Central memory CD4-positive, alpha-beta T cell (primary cell): ENCODE results near the gene ADSS1.
A peak's percentile ranks its signal among the peaks of the same experiment; 100 is the strongest.

ENCODE experiments used
- DNase-seq: peaks from one replicate; pipeline ENCODE4 v3.0.0; 2022

The ADSS1 gene

DNA sequence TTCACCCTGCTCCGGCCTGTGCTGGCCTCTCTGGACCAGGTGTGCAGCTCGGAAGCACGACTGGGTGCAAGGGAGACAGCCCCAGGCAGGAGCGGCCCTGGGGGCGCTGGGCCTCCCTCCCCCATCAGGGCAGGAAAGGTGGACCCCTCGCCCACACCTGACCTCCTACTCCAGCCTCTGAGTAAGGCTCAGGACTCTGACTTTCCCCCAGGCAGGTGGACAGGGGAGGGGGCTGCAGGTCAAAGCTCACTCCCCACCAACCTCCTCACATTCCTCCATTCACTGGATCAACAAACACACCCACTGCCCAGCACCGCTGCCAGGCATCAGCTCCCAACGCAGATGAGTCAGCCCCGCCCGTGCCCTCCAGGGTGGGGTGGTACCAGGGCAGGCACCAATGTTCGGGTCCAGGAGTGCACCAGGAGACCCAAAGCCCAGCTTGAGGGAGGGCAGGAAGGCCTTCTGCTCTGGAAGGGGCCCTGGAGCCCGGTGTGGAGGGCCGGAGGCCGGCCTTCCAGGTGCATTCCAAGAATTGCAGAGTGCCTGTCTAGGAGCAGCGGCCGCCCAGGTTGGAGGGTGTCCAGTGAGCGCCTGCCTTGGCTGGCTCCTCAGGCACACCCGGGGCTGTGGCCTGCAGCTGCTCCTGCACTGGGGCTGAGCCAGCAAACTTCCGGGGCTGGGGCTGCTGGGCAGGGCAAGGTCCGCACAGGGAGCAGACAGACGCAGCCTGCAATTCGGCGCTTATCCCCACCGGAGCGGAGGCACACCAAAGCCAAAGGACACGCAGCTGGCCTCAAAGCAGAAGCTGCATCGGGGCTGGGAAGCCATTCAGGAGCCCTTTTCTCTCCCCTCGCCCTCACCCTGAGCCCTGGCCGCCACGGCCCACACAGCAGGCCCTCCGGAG, 36.2 kb upstream of the ADSS1 start:
- DNase-seq, result no peak

DNA sequence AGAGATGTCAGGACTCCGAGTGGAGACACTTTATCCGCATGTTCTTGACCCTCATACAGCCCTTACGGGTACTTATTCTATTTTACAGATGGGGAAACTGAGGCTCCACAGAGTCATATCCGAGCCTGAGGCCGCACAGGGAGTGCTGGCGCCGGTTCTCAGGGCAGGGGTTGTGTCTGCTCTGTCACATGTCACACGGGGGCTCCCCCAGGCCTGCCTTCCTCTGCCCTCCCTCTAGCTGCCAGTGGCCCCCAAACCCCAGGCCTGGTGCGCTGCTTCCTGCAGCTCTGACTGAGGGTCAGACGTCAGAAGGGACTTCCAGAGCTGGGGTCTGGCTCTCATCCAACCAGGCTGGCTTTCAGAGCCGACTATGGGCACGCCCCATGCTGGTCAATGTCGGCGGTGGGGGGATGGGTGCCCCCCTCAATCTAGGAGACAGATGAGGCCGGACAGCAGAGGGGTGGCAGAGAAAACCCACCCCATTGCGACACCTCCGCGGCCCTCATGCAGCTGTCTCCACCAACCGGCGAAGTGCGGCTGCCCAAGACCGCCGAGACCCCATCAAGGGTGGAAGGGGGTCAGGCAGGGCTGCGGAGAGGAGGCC, 35.4 kb upstream of the ADSS1 start:
- no peak for DNase-seq

DNA sequence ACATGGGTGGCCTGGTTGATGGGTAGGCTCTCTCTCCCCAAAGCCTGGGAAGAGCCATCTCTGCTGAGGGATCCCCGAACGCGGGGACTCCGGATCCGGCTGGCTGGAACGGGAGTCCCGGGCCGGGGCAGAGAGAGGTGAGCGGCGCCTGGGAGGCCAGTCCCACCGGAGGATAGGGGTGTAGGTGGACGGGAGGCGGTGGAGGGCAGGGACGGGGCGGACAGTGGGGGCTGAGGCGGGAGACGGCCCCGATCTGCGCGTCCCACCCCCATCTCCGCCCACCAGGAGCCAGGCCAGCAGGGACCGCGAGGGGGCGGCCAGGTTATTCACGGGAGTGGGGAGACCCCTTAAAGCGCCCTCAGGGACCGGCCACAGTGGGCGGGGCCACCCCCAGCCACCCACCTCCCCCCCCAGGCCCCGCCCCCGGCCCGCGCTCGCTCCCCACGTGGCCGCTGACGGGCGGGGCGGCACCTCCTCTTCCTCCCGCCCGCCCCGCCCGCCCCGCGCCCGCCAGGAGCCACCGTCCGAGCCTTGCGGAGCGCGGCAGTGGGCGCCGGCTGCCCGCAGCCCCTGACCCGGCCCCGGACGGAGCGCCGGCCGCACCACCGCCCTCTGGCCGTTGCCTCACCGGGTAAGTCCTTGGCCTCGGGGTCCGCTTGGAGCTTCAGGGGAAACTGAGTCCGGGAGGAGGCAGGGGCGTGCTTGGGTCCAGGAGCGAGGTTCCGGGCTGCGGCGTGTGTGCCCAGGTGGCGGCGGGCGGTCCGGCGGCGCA, 34.7 kb upstream of the ADSS1 start, which contains the start of gene INF2:
INF2 (plus strand) TSS at position 510 of the 772 bp plus-strand sequence. CDS start 11,748 bp downstream, outside the sequence.
- peak; percentile 33 for DNase-seq

- no peak for DNase-seq
These were observed 33.9 kb upstream of the ADSS1 start for GRCh38 chr14:104689881-104690711.

DNA sequence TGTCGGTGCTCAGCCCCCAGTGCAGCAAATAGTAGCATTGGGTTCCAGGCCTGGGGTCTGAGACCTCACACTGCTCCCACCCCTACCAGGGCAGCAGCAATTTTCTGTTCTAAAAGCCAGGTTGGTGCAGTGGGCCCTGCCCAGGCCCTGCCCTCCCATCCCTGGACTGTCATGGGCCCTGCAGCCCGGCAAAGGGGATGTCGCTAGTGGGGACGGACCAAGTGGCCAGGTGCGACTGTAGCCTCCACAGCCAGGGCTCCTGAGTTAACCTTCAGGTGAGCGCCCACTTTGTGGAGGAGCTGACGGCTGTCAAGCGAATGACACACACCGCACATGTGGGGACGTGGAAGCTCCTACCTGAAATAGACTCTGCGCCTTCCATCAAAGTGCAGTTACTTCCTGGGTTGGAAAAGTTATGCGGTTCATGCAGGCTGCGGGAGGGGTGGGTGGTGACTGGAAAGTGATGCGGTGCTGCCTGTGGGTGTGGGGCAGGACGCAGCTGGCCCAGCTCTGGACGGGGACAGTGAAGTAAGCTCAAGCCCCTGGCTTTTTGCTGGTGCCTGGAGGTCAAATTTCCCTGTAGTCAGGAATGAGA, 33.1 kb upstream of the ADSS1 start:
- no peak for DNase-seq

DNA sequence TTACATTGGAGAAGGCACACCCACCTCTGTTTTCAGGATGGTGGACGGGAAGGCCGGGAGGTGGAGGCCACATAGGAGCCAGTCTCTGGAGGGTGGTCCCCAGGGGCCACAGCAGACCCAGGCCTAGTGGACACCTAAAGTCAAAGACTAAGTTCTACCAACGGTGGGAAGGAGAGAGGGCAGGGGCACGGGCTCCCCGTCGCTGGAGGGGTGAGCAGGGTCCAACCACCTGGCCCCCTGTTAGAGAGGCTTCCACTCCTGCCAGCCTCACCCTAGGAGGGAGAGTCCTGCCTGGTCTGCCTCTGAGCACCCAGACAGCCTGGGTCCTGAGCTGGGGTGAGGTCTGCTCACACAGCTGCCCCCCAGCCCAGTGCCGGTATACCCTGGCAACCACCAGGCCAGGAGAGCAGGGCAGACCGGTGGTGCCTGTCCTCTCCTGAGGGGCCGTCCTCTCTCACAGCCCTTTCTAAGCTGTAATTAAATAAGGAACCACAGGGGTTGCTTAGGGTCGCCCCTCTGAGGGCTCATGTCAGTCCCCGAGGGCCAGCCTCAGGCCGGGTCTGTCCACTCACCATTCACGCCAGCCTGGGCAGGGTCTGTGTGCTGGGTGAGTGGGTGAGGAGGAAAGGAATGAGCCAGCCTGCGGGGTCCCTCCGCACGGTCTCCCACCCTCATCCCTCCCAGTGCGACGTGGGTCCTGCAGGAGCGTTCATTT, 32.3 kb upstream of the ADSS1 start:
- DNase-seq, result no peak

GRCh38 chr14:104692261-104692938, 31.6 kb upstream of the ADSS1 start:
- no peak for DNase-seq

DNA sequence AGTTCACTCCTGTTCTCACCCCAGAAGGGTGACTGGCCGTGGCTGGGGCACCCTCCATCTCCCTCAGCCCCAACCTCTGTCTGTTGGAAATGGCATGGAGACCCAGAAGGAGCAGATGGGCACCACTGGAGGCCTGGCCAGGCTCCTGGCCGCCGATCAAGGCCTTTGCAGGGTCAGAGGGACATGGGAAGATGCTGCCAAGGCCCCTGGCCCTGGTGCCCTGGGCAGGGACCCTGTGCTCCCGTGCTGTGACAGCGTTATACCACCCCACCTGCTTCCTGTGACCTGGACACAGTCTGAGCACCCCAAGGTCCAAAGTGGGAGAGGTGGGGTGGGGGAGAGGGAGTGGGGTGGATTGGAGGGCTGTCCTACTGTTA, 31.1 kb upstream of the ADSS1 start:
- no peak for DNase-seq

DNA sequence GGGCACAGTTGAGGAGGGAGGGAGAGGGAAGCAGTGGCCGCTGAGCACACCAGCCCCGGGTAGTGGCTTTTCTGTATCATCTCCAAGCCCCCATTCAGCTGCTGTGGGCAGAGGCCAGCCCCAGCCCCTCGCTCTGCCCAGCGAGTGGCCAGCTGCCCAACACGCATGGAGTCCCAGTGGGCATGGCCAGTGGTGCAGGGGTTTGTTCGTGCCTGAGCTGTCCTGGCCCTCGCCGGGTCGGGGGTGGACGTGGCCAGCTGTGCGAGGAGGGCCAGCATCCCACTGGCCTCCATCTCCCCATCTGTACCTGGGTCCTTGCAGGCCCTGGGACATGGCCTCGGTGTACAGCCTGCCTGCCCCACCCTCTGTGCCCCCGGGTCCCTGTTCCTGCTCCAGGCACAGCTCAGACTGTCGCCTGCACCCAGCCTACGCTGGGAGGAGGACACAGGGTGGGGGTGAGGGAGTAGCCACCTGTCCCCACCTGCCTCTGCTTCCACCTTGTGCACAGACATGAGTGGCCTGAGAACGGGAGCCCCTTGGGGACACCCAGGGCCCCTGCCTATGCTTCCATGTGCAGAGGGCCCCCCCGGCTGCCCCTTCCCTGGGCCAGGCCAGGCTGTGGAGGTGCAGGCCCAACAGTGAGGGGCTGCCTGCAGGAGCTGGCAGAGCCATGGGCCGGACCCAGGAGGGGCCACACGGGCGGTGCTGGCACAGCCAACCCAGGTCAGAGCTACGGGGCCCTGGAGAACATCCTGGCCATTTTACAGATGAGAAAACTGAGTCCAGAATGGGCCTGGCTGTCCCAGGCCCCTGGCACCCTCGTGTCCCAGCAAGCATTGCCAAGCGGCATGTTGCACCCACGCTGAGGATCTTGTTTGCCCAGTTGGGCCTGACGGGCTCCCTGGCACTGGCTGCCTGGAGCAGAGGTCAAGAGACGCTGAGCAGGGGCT, 30.3 kb upstream of the ADSS1 start:
- DNase-seq, result no peak

GRCh38 chr14:104694475-104694950, 29.5 kb upstream of the ADSS1 start:
- no peak for DNase-seq

GRCh38 chr14:104694991-104695659, 28.9 kb upstream of the ADSS1 start:
- DNase-seq, result peak; percentile 62

GRCh38 chr14:104695660-104696000, 28.4 kb upstream of the ADSS1 start:
- no peak for DNase-seq

GRCh38 chr14:104696671-104697316, 27.2 kb upstream of the ADSS1 start:
- no peak for DNase-seq

- no peak for DNase-seq
These were observed 26.7 kb upstream of the ADSS1 start for GRCh38 chr14:104697317-104697703.

GRCh38 chr14:104697892-104698583, 26.0 kb upstream of the ADSS1 start:
- no peak for DNase-seq

- DNase-seq, result no peak
These were observed 25.2 kb upstream of the ADSS1 start for GRCh38 chr14:104698688-104699425.

- DNase-seq, result no peak
These were observed 24.6 kb upstream of the ADSS1 start for GRCh38 chr14:104699426-104699748.
